Hepatic stellate cell (primary cell): ENCODE measurements around the gene DLGAP1.

Experiments used
- DNase-seq: peaks from one replicate; pipeline ENCODE4 v3.0.0; 2011; ENCODE audit warnings: low spot score

Gene DLGAP1

DNA sequence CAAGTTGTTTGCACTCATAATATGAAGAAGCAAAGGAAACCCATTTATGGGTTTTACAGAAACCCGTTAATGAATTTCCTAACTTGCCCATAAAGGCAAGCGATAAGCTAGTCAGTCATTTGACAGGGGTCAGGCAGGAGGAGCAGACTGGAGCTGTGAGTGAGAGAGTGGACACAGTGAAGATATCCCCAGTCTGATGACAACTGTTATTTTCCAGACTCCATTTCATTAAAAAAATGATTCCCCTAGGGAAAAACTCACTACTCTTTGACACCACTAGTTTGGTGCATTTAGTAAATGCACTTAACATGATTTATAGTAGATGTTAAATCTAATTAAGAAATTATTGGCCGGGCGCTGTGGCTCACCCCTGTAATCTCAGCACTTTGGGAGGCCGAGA is 924.3 kb downstream of the DLGAP1 start:
- DNase-seq, result no peak

DNA sequence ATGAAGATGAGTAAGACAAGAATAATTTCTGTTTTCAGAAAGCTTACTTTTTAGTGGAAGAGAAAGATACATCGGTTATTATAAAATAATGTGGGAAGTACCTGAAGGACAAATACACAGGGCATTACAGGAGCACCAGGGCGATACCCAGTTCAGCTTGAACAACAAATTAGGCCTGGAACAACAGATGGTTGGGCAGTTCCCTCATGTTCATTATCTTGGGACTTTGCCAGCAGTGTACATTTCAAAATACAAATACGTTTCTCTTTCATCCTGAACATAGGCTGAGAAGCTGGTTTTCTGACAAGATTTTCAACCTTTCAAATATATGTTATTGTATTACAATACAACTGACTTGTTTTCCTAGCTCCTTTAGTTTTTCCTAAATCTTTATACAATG is 925.5 kb downstream of the DLGAP1 start:
- DNase-seq, result no peak

DNA sequence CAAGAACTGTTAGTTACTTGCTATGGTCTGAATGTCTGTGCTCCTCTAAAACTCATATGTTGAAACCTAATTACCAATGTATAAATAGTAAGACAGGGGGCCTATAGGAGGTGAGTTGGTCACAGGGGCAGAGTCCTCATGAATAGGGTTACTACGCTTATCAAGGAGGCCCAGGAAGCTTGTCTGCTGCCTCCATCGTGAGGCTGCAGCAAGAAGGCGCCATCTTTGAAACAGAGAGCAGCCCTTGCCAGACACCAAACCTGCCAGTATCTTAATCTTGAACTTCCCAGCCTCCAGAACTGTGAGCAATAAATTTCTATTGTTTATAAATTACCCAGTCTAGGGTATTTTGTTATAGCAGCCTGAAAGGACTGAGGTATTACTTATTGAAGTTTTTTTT is 926.0 kb downstream of the DLGAP1 start:
- DNase-seq, result no peak

DNA sequence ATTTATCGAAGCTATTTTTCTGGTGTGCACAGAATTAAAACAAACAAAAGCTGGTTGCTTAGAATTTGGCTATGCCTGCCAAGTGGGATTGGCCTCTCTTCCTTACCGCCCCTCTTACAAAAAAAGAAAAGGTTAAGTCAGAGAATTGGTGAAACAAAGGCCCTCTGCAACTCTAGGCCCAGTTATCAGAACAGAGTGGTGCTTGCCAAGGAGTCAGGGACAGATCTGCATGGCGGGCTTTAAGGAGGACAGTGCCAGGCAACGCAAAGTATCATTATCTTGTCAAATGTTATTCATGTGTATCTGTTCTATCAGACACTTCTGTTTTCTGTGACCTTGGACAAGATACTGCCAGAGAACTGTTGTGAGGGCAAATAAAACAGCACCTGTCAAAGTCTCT is 926.9 kb downstream of the DLGAP1 start:
- no peak for DNase-seq

DNA sequence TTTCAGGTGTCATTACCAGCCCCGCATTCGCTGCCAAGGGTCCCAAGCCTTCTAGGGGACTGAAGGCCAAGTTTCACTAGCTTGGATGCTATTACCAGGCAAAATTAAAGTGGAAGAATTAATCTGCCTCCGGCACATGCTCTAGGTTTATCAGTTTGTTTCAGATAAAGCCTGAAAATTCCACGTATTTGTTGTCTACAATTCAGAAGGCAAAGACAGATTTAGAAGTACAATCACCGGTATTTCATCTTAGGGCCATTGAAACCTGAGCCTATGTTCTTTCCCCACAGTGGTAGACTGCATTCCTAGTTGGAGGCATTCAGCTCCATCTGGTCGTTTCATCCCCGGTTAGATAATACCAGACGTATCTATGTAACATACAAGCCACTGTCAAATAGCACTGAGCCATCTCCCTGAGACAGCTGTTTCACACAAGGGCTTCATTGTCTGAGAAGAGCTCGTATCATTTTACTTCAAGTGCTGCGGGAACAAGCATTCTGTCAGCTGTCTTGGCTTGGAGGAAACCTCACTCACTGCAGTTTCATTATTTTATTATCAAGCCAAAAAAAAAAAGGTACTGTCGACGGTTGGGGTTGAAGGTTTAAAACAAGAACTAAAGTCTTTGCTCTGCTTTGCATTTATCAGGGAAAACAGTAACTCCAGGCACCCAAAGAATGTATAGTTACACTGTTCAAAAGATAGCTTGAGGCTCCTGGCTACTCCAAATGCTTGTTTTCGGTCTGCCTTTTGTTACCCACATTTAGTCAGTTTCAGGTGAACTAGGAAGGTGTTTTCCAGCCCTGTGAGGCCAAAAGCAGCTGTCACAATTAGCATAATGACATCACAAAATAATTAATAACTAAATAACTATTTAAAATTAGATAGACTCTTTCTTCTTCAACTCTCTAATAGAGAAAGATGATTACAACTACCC is 928.4 kb downstream of the DLGAP1 start:
- DNase-seq, result no peak

DNA sequence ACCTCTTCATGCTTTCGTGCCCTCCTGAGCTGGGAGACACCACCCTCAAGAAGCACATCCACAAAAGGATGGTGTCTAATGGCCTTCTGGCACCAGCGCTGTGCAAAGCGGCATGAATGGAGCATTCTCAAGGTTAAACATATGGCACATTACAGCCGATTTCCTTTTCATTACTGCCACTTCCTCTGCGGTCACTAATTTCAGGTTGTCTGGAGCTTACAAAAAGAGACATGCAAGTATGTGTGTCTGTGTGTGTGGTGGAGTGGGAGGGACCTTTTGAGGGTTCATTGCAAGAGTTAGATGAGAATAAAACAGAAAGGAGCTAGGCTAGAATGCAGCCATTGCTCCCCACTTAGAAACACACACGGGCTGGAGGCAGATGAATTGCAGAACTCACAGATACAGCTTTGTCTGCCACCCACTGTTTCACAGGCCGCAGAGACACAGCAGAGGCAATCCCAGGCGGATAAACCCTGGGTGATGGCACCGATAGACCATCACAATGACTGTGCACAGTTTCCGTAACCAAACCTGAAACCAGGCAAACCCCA is 929.2 kb downstream of the DLGAP1 start:
- DNase-seq, result no peak

DNA sequence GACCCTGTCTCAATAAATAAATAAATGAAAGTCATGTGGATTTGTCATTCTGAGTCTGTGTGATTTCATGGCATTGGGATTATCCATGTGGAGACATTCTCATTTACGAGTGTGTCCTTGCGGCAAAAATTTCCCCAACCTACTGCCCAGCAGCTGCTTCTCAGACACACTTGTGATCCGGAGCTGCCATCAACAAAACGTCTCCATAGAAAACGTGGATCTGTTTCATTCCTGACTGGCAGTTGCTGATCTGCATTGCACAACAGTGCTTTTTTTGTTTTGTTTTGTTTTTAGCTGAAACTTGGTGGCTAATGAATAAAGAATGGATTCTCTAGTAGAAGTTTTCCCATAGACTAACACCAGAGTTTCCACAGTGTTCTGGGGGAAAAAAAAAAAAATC is 930.4 kb downstream of the DLGAP1 start:
- no peak for DNase-seq

DNA sequence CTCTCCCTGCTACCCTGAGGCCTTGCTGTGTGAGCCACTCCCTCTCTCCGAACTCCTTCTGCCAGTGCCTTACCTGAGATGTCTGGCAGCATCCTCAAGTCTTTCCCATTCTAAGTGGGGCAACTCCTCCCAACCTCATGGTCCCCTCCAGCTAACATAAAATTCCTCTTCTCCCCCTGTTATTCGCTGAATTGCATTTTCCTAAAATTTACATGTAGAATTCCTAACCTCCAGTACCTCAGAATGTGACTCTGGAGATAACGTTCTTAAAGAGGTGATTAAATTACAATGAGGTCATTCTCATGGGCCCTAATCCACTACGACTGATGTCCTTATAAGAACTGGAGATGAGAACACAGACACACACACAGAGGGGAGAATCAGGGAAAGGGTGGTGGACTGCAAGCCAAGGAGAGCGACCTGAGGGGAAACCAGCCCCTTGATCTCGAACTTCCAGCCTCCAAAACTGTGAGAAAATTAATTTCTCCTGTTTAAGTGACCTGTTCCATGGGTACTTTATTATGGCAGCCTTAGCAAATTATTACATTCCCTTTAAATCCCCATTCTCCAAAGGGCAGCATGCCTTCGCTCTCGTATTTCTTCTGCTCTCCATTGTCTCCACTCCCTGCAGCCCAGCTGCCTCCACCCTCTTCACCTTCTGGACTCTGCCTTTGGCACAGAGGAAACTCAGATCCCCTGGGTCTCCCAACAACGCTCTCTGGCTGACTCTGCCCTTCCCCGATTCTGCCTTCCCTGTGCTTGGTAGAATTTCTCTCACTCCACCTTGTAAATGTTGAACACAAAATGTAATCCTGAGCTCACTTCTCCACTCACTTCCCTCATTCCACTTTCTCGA is 934.6 kb downstream of the DLGAP1 start:
- no peak for DNase-seq

DNA sequence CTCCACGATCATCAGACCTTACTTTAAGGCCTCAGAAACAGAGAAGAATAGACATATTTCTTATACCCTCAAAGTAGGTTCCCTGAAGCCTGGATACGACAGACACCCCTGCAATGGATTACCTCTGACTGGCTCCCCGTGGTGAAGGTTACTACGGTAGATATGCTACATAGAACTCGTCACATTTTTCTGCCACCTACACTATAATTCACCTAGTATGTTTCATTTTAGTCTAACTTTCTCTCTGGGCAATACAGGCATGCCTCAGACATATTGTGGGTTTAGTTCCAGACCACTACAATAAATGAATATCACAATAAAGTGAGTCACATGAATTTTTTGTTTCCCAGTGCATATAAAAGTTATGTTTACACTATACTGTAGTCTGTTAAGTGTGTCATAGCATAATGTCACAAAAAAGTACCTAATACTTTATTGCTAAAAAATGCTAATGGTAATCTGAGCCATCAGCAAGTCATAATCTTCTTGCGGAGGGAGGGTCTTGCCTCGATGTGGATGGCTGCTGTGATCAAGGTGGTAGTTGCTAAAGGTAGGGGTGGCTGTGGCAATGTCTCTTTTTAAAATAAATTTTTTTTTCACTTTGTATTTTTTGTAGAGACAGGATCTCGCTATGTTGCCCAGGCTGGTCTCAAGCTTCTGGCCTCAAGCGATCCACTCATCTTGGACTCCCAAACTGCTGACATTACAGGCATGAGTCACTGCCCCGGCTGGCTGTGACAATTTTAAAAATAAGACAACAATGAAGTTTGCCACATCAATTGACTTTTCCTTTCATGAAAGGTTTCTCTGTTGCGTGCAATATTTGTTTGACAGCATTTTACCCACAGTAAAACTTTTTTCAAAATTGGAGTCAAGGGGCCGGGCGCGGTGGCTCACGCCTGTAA is 940.5 kb downstream of the DLGAP1 start:
- DNase-seq, result no peak

DNA sequence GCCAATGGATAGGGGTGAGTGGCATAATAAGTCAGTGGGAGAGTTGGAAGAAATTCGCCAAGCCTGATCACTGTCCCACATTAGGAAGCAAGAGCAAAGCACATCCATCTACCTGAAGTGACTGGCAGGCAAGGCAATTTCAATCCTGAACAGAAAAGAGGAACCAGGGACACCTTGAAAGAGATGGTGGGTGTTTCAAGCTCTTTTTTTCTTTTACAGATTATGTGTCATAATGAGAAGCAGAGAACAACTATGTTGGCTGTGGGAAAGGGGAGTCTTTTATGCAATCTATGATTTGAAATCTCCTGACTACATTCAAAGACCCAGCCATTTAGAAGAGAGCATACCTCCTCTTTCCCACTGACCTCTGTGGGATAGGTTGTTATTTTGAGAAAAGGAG is 941.6 kb downstream of the DLGAP1 start:
- no peak for DNase-seq

DNA sequence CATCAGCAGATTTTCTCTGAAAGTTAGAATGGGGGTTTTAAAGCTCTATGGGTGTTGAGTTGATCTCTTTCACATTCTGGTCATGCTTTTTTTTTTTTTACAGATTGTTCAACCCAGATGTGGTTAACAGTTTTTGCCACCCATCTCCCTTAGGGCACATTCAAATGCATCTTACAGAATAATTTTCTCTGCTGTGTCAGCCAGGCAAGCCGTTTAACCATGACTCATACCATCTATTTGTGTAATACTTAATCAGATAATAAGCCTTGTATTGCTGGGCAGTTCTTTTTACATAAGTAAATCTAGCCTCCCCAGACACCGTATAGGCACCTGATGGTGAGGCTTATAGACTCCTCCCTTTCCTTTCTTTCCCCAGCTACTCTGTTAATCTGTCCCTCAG is 943.1 kb downstream of the DLGAP1 start:
- DNase-seq, result no peak

DNA sequence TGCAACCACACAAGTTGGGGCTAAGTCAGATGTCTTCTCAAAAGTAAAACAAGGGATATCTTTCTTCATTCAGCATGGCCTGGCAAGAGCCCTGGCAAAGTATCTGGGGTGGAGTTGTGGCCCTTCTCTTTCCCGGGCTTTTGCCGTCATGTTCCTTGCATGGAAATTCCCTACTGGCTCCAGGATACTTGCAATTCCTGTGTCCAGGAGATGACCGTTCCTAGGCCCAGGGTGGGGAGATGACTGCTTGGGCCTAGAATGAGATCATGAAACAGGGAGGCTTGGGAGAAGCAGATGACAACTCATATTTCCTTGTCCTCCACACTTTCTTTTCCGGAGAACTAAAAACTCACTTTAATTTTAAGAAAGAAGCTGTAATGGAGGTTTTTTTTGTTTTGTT is 944.2 kb downstream of the DLGAP1 start:
- DNase-seq, result no peak

DNA sequence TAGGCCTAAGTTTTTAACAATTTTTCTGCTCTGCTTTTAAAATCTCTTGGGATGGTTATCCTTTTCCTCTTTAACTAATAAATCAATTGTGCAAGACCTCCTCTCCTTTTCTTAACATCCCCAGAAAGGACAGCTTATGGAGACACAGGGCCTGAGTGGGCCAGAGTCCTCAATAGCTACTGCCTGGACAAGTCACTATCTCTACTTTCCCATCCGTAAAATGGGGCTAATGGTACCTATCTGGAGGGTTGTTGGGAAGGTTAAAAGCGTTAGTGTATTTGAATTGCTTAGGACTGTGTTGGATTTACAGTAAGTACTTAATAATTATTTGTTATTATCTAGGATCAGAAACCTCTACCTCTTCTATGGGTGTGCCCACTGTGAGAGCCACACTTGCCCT is 945.1 kb downstream of the DLGAP1 start:
- DNase-seq, result no peak

DNA sequence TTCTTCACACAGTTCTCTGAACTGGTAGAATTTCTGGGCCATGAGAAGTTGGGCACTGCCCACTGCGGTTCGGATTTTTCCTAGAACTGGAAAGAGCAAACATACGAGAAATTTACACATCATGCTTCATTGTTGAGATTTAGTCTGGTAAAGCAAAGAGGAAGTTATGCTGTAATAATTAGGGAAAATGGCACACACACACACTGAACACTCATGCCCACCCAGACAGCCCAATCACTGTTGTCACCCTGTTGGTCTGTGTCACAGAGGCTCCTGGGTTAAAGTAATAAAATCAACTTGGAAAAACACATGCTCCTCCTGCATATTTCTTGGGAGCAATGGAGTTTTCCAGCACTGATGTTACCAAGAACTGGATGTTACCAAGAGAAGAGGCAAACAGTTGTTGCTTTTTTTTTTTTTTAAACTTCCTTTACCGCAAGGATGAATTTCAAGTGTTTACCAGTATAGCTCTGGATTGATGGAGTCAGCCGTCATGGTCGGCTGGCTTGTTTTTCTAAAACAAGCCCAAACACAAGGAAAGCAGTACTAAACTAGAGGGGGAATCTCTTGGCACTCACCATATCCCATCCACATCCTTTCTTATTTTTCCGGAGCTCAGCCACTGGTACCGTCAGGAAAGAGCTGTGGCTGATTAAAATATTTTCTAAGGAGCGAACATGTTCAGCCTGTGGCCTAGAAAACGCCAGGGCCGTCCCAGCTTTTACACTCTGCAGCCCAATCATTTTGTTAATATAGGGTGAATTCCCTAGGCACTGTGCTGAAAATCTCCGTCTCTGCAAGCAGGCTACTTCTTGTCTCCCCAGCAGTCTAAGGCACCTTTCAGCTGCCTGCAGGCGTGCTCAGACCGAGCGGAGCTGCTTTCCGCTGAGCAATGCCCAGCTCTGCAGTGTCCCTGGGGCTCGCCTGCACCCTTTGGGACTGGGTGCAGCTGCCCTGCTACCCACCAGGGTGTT is 946.2 kb downstream of the DLGAP1 start:
- no peak for DNase-seq

DNA sequence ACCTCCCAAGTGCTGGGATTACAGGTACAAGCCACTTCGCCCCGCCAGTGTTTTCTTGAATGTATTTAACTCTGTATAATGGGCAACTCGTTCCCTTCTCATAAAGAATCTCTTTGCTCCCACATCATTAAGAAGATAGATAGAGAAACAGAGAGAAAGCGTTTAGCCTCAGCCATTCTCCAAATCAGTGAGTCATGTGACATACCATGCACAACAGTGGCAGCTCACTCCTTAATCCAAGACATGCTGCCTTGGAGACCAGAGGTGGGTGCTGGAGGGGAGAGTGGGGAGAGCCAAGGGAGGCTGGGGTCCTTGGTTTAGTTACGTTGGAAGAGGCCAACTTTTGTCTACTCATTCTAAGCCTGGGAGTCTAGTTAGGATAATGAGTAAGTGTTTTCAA is 950.5 kb downstream of the DLGAP1 start:
- no peak for DNase-seq

DNA sequence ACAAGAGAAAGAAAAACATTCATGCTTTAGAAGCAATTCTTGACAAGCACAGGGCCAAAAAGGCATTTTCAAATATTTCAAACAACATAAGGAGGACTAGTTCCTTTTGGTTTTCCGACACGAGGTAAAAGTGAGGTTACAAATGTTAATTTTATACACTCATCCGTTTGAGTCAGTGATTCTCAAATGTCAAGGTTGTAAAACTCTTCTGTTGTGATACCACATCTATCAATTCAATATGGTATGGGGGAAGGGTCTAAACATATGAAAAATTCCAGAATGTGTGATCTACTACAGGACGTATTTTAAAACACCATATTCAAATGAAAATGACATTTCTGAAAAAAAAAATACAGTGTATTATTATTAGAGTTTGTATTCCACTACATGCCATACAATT is 952.5 kb downstream of the DLGAP1 start:
- DNase-seq, result no peak

DNA sequence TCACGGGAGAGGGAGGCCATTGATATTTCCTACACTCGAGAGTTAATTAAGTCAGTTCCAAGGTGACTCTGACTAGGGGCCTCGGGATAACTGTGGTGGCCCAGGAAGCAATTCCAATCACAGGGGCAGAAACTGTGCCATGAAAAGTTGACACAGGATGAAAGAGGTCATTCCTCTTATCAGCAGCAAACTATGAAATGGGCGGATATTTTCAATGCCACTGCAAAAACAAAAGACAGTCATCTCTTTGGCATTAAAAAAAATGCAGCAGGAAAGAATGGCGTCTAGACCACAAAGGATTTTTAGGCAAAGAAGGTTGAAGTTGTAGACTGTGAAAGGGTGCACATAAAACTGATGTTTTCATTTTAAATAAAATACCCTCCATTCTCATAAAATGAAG is 955.1 kb downstream of the DLGAP1 start:
- no peak for DNase-seq

DNA sequence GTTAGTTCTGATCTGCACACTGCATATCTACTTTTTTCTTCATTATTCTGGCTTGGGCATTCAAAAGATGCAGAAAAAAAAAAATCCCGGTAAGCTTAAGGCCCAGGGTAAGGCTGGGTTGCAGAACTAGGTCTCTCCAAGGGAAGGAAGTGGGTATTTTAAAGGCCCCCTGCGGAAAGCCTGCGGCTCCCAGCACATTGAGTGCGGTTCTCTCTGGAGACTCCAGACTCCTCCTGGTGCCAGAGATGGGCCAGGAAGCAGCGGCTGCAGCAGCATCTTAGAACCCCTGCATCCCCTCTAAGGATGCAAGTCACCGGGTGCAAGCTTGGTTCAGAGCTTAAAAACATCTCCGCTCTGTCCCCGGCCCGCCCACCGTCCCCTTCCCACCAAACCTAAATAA is 955.6 kb downstream of the DLGAP1 start:
- DNase-seq, result no peak

DNA sequence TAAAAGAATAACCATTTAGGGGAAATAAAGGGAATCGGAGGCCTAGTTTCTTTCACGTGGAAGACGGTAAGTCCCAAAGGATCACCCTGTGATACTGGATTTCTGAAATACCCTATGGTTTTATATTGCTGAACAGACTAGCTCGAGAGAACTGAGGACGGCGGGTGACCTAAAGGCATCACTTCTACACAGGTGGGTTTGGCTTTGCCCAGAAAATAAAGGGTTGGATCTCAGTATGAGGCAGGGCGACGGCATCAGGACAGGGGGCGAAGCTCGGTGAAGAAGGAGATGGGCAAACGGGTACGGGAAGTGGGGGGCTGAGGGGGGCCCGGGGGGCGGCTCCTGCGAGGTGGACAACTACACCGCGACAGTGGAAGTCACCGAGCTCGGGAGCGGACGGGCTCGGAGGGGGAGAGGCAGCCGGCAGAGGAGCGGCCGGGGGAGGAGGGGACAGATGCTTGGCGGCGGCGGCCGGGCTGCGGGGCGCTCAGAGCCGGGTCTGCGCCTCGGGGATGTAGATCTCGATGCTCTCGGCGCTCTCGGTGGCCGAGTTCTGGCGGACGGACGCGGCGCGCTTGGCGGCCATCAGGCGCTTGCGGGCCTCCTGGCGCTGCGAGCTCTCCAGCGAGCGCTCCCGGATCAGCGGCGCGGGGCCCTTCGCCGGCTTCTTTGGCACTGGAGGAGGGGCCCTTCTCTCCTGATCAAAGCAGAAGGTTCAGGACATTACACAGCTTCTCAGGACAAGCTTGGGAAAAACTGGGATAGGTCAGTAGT is 956.2 kb downstream of the DLGAP1 start:
- DNase-seq, result peak; percentile 26
